Kidney (tissue), 14 donors: Measurements from ENCODE around the gene MST1R. TPM values are rescaled to one million over a fixed set of nuclear protein-coding genes. Genes with fewer than 3 reads are reported as not detected.
A peak's percentile ranks its signal among the peaks of the same experiment; 100 is the strongest.

Experiments
- DNase-seq, 5 donors: peaks; one replicate each; pipeline ENCODE4 v3.0.0-alpha.2; 2013 to 2020
- FAIRE-seq: peaks from 2 replicates; lab custom pipeline; 2012; peaks lifted over from hg19 to GRCh38; lab: Jason Lieb, UNC
- H3K27ac ChIP-seq, 2 donors: one replicate each; pipeline ENCODE4 v1.7.0; 2013; ENCODE audit warnings: low read depth in 2 of 2, low read length in 2 of 2, inconsistent platforms in 1 of 2
- H3K27me3 ChIP-seq: one replicate; pipeline ENCODE4 v1.7.1; 2013; ENCODE audit warnings: low read length, inconsistent platforms; ENCODE audit not compliant: control insufficient read depth, insufficient read depth
- H3K36me3 ChIP-seq, 3 donors: one replicate each; pipeline versions ENCODE4 v1.7.0 to v1.7.1; 2013; ENCODE audit warnings: low read length in 3 of 3, control low read depth in 1 of 3, inconsistent platforms in 1 of 3; ENCODE audit not compliant: insufficient read depth in 3 of 3, control insufficient read depth in 2 of 3
- H3K4me1 ChIP-seq, 3 donors: one replicate each; pipeline versions ENCODE4 v1.7.0 to v1.7.1; 2013; ENCODE audit warnings: low read length in 3 of 3, inconsistent platforms in 1 of 3, low read depth in 1 of 3; ENCODE audit not compliant: control insufficient read depth in 2 of 3, insufficient read depth in 2 of 3
- H3K4me3 ChIP-seq, 3 donors: one replicate each; pipeline versions ENCODE4 v1.7.0 to v1.8.1; 2013; ENCODE audit warnings: low read length in 3 of 3, control low read depth in 1 of 3, inconsistent platforms in 1 of 3
- H3K9ac ChIP-seq, 3 donors: one replicate each; pipeline versions ENCODE4 v1.7.0 to v1.7.1; 2013; ENCODE audit warnings: low read length in 3 of 3, control low read depth in 1 of 3, inconsistent platforms in 1 of 3
- H3K9me3 ChIP-seq, 3 donors: one replicate each; pipeline versions ENCODE4 v1.7.0 to v1.7.1; 2013; ENCODE audit warnings: low read length in 3 of 3, control low read depth in 1 of 3, inconsistent platforms in 1 of 3; ENCODE audit not compliant: control insufficient read depth in 2 of 3, insufficient read depth in 1 of 3
- CTCF ChIP-seq: IDR thresholded peaks from 3 replicates; pipeline ENCODE4 v1.5.1; 2012; ENCODE audit warnings: mild to moderate bottlenecking, moderate library complexity, borderline replicate concordance; ENCODE audit not compliant: insufficient read depth; ENCODE audit errors: extremely low read depth
- intact Hi-C: fragments of 100-400 bp; cut with DNase I; formaldehyde crosslinking; loops from one replicate; pipeline ENCODE4 v1.11.1; 2022
- polyA plus RNA-seq: library from polyadenylated mRNA; stranded (reverse); fragments of 350-450 nt; fragmentation: Illumina TruSeq; extraction: RNeasy Lipid Tissue Mini Kit (QIAGEN cat#74804); gene quantifications from one replicate; pipeline ENCODE4 v1.2.3, GENCODE V29; 2014; ENCODE audit warnings: low read depth, low replicate concordance; ENCODE audit not compliant: insufficient read depth
- total RNA-seq: library from RNA; stranded (reverse); fragmentation: NEBNext Ultra II Directional; extraction: Animal tissue kit (Norgen Biotek cat#: 25700); gene quantifications from one replicate; pipeline ENCODE4 v1.2.1, GENCODE V29; 2021
- donor health status: control.
- donor health status: control.
- donor health status: control.
- donor health status: control.
- donor health status: control.
- donor health status: DM: yes; HTN: yes; CAD: no.
- donor health status: Normal renal cell carcinoma (clear cell type).

The MST1R gene
- total and polyA plus RNA-seq, 2 donors from 2014 or later = 0.30 to 29.6 TPM

GRCh38 chr3:49902511-49903345 is 945 bp downstream of the MST1R start:
- H3K4me3 ChIP-seq = no peak overlapping the region
- no peak for DNase-seq
- H3K27me3 ChIP-seq = no peaks in the 10 kb centered on the region

GRCh38 chr3:49901366-49902339 is 2.0 kb downstream of the MST1R start:
- H3K4me3 ChIP-seq = no peak overlapping the region
- DNase-seq (no peak), FAIRE-seq (no peak)
- intact Hi-C loops = no loop called here
- H3K27ac ChIP-seq = peak overlapping the region in 1 of 2 donors; percentile 65
- peaks cover 0 to 12% (median 9%) of the 10 kb centered on the region in 3 donors for H3K4me1 ChIP-seq
- H3K36me3 ChIP-seq = no peaks in the 10 kb centered on the region
- H3K9ac ChIP-seq = no peak overlapping the region
- no peaks in the 10 kb centered on the region for H3K9me3 ChIP-seq
- TF ChIP-seq CTCF = no peak
- no peaks in the 10 kb centered on the region for H3K27me3 ChIP-seq

More at GRCh38 chr3:49902511-49903345, 945 bp downstream of the MST1R start:
- Histone ChIP-seq H3K4me1 (peaks cover 0 to 13% (median 10%) of the 10 kb centered on the region in 3 donors), H3K36me3 (no peaks in the 10 kb centered on the region), H3K9ac (no peak overlapping the region), H3K27ac (no peak overlapping the region), H3K9me3 (no peaks in the 10 kb centered on the region)
- FAIRE-seq = no peak
- TF ChIP-seq CTCF = no peak
- intact Hi-C loops = no loop called here

GRCh38 chr3:49900491-49901153 is 3.1 kb downstream of the MST1R start:
- Histone ChIP-seq H3K27me3 (no peaks in the 10 kb centered on the region), H3K27ac (peak overlapping the region in 1 of 2 donors; percentile 65), H3K4me3 (no peak overlapping the region), H3K9me3 (no peaks in the 10 kb centered on the region), H3K4me1 (peaks cover 0 to 6% (median 0%) of the 10 kb centered on the region in 3 donors), H3K36me3 (no peaks in the 10 kb centered on the region), H3K9ac (no peak overlapping the region)
- peak in 1 of 5 donors; percentile 93 for DNase-seq
- FAIRE-seq = no peak
- intact Hi-C loops = no loop called here
- no peak for TF ChIP-seq CTCF
